ENCODE data around the gene GNAI3.

GRCh38 chr1:109659145-109659544, 110.7 kb downstream of the GNAI3 start:
- TF ChIP-seq CTCF (IDR thresholded peaks at IDR 0.05; ENCODE audit: poor library complexity) (no peak), EZH2 (IDR thresholded peaks at IDR 0.05; ENCODE audit: borderline replicate concordance) (no peak)

All from hepatocyte (in vitro differentiated cells).